Stimulated activated CD8-positive, alpha-beta memory T cell treated with anti-CD3 and anti-CD28 coated beads, Interleukin-7, amount 100 ng/mL, for 24 hours (primary cell): ENCODE measurements around the gene TCN2.
"Not testable (repeated sequence)": the region's sequence is repeated elsewhere in the genome, so short reads cannot be mapped to it uniquely, and the experiment has no call there.

ENCODE experiments used
- DNase-seq: peaks from one replicate; pipeline ENCODE4 v3.0.0-alpha.2; 2020; ENCODE audit warnings: low read depth

The TCN2 gene

DNA sequence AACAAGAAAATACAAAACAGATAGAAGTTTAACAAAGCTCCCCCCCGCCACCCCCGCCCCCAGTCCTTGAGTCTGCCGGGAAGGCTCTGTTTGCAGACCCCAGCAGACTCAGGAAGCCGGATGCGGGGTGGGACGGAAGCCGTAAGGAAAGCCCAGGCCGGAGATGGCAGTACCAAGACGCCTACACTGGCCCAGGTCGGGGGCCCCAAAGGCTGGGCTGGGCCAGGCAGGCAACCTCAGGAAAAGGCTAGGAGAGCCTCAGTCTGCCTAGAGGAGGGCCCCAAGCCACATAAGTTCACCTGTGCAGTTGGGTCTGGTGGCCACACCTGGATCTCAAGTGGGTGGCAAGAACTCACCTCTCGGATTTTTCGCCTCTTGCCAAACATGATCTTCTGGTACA, 28.5 kb upstream of the TCN2 start:
- no peak for DNase-seq

DNA sequence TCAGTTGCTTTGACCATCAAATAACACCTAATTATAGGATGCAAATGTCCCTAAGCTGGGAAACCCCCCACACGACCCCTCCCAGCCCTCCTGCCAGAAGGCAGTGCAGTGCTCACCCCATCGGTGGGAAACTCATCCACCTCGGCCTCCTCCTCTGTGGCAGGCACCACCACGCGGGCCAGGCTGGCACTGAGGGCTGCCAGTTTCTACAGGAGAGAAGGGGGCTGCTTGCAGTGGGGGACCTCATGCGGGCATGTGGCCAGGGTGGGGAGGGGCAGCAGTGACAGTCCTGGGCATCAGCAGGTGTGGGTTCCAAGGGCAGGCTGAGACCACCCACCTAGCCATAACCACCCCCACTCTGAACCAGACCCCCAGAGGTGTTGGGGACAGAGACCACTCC, 26.1 kb upstream of the TCN2 start:
- no peak for DNase-seq

DNA sequence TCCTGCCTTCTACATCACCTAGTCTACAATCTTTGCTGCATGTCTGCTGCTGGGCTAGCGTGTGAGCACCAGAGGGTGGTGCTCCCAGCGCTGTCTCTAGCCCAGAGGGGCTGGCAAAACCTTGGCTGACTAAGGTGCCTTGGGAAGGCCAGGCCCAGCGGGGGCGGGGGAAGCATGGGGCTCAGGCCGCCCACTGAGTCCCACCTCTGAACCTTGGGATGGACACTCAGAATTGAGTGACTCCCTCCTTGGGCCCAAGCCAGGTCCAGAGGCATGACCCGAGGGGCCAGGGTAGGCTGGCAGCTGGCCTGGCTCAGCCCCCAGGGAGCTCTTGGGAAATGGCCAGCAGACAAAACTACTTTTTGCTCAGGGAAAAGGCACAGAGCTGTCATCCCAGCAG, 24.9 kb upstream of the TCN2 start:
- no peak for DNase-seq

DNA sequence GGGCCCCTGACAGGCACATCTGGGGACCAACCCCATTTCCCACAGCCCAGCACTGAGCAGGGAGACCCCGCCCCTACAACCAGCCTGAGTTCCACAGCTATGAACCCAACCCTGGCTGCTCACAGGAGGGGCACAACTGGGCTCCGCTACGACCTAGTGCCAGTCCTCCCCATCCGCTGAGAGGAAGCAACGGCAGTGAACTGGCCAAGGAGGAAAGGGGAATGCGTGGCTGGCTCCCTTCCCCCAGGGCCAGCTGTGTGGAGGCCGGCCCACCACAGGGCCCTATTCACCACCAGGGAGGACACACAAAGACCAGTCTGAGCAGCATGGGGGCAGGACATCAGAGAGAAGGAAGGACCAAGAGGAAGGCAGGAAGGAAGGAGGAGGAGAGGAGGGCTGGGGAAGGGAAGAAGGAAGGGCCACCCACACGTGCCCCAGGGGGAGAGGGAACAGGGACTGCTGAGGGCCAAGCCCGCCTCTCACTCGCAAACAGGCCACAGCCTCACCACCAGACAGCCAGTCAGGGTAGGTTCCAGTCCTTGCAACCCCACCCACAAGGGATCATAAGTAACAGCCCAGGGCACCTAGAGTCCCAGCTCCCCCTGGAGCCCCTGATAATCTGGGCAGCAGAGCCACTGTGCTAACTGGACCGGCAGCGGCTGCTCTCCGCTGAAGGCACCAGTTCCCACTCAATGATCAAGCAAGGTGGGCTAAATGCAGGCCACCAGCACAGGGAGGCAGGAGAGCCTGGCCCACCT, 24.0 kb upstream of the TCN2 start:
- no peak for DNase-seq

DNA sequence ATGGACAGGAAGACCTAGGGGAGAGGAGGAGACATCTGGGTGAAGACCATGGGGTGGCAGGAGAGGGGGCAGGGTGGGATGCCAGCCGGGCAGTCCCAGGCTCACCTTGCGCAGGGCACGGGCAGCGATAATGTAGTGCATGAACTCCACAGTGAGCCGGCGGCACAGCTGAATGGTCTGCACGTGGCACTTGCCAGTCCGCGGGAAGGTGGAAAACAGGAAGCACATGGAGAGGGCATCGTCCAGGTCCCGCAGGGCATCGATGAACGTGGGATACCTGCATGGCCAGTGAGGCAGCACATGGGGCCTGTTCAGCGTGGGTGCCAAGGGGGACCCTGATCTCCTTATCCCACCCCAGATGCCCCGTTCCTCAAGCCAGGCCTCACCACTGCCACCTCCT, 22.5 kb upstream of the TCN2 start:
- DNase-seq, result no peak

DNA sequence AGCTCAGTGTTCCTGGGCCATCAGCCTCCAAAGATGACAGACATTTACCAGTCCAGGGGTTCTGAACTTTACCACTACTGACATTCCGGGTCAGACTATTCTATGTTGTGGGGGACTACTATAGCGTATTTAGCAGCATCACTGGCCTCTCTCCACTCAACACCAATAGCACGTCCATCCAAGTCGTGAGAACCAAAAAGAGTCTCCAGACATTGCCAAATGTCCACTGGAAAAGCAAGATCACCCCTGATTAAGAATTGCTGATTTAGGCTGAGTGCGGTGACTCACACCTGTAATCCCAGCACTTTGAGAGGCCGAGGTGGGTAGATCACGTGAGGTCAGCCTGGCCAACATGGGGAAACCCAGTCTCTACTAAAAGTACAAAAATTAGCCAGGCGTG, 20.6 kb upstream of the TCN2 start:
- DNase-seq, result no peak

DNA sequence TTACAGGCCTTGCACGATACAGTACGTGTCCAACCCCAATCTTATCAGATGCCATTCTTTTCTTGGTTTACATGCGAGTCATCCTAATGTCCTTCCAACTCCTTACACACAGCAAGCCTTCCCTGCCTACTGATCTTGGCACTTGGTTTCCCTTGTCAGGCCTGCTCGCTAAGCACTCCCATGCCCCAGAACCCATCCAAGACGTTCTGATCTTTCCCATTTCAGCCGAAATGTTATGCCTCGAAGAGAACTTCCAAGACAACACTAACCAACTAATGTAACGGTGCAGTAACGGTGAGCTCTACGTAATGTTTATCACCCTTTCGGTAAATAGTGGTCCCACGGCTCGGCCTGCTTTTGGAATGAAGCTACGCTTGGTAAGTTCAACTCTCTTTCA, 15.8 kb upstream of the TCN2 start:
- no peak for DNase-seq

DNA sequence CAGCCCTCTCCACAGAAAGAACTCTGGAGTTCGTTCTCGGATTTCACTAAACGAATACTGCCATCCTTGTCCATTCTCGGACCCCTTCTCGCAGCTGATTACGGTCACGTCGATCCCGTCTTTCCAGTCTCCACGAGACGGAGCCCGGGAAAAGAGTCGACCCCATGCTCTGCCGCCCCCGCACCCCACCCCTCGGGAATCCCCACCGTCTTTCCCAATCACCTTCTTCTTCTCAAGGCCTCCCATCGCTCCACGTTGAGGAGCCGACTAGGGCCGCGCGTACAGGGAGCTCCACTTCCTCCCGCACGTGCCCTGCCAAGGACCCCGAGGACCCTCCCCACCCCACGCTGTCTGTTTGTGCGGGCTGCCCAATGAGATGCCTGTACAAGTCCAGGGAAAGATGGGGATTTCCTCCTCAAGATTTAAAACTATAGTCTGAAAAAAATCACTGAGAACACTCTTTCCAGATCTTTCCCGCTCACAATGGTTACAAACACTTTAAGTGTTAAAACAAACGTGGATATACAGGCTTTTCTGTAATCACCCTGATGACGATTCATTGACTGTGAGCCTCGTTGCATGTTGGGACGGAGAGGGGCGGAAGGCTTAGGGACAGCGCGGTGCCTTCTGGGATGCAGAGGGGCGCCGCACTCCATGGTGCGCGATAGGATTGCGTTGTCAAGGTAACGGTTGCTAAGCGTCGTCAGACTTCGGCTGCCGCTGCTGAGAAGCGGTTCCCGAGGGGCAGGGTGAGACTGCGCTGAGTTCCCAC, 15.2 kb upstream of the TCN2 start, which contains the start of gene PES1:
Gene PES1 (minus strand): TSS at position 323 of the 772 bp plus-strand sequence. CDS start 77 bp downstream, at position 246.
- DNase-seq, result peak; percentile 82

DNA sequence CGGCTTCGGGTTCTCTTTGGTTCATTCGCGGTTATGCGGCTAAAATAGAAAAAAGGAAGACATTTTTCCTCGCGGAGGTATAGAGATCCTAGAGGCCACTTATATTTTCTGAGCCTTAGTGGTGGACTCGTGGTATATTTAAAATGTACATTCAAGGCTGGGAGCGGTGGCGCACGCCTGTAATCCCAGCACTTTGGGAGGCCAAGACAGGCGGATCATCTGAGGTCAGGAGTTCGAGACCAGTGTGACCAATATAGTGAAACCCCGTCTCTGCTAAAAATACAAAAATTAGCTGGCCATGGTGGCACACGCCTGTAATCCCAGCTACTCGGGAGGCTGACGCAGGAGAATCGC, 14.6 kb upstream of the TCN2 start:
- DNase-seq, result not testable (repeated sequence)

DNA sequence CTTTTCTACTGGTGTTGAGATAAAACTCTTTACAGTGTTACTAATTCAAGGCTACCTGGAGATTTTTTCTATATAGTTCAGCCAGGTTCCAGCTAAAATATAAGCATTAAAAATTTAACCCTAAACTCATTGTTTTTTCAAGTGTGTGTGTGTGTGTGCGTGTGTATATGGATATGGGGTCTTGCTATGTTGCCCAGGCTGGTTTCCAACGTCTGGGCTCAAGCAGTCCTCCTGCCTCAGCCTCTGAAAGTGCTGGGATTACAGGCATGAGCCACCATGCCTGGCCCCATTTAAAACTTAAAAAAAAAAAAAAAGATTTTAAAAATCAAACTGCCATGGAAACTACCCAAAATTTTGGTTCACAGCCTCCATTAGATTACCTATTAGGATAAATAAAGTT, 10.8 kb upstream of the TCN2 start:
- DNase-seq, result no peak

DNA sequence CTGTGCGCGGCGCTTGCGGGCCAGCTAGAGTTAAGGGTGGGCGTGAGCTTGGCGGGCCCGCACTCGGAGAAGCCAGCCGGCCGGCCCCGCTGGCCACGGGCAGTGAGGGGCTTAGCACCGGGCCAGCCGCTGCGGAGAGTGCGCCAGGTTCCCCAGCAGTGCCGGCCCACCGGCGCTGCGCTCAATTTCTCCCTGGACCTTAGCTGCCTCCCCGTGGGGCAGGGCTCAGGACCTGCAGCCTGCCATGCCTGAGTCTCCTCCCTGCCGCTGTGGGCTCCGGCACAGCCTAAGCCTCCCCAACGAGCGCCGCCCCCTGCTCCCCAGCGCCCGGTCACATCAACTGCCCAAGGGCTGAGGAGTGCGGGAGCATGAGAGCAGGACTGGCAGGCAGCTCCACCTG, 10.1 kb upstream of the TCN2 start:
- no peak for DNase-seq

DNA sequence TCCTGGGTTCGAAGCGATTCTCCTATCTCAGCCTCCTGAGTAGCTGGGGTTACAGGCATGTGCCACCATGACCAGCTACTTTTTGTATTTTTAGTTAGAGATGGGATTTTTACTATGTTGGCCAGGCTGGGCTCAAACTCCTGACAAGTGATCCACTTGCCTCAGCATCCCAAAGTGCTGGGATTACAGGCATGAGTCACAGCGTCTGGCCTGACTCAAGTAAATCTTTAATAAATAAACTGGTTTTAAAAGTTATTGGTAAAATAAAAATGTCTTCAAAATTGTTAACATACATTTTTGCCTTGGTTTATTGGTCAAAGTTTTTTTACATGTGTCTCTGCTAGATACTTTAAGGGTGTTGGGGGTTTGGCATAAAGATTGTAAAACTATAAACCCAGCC, 8.0 kb upstream of the TCN2 start:
- no peak for DNase-seq

DNA sequence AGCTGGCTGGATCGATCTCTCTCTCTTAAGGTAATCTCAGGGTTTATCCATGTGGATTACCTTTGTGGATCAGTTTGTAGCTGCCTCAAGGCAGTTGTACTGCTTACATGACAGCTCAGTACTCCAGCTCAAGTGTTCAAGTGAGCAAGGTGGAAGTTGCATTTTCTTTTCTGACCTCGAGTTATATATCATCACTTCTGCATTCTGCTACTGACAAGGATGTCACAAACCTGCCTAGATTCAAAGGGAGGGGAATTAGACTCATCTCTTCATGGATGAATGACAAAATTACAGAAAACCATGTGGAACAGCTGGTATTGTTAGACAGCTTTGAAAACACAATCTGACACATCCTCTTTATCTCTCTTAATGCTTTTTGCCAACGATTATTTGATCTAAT, 6.1 kb upstream of the TCN2 start:
- no peak for DNase-seq

DNA sequence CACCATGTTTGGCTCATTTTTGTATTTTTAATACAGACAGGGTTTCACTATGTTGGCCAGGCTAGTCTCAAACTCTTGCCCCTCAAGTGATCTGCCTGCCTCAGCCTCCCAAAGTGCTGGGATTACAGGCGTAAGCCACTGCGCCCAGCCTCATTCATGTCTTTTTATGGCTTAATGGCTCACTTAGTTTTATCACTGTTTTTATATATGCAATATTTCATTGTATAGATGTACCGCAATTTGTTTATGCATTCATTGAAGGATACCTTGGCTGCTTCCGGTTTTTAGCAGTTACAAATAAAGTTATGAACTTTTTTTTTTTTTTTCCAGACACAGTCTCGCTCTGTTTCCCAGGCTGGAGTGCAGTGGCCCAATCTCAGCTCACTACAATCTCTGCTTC, 5.5 kb upstream of the TCN2 start:
- DNase-seq, result no peak

DNA sequence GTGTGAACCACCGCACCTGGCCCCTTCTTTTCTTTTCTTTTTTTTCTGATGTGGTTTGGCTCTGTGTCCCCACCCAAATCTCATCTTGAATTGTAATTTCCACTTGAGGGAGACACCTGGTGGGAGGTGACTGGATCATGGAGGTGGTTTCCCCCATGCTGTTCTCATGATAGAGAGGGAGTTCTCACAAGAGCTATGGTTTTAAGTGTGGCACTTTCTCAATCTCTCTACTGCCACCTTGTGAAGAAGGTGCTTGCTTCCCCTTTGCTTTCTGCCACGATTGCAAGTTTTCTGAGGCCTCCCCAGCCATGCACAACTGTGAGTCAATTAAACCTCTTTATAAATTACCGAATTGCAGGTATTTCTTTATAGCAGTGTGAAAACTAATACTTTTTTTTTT, 4.9 kb upstream of the TCN2 start:
- DNase-seq, result no peak

DNA sequence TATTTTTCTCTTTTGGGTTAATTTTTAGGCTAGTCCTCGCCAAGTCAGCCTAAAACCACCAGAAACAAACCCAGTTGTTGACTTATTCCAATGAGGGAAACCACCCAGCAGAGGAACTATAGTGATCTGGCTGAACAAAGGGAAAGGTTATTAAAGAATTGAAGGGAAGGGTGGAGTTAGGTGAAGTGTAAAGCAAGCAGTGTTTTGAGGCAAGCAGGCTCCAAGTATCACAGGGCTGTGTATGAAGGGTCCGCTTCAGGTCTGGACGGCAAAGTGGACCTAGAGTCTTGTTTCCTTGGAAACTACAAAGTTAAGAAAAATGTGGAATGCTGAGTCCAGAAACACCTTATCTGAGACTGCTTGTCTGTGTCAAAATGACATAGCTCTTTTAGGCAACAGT, 3.2 kb upstream of the TCN2 start:
- DNase-seq, result no peak

DNA sequence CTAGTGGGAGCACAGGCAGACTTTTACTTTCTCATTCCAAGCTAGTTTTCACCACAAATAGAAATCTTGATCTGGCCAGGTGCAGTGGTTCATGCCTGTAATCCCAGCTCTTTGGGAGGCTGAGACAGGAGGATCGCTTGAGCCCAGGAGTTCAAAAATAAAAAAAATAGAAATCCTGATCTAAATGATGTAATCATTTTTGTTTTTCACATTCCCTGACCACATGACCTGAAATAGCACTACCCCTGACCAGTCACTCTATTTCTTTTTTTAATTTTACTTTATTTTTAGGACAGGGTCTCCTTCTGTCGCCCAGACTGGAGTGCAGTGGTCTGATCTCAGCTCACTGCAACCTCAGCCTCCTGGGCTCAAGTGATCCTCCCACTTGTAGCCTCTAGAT, 2.3 kb upstream of the TCN2 start:
- DNase-seq, result no peak

DNA sequence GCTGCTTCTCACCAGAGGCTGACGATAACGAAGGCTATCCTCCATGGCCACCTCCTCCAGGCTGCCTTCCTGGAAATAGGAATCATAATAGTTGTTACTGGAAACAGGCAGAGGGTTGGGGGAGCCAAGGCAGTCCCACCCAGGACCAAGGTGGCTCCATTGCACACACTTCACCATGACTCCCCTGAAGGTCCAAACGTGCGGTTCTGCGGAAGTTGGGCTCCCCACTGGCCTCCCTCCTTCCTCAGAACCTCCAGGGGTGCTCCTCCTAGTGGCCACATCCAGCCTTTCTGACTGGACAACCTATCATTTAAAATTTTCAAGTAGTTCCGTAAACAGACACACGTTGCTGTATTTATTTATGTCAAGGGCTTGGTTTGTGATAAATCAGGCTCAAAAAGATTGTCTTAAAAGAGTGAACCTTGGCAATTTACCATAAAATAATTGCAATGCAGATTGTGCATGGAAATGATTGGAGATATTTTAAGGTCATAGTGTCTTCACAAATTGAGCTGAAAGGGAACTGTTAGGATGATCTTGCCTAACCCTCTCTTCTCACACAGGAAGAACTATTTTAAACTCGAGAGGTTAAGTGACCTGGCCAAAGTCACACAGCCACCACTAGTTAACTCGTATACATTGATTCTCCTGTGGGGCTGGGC, 1.4 kb upstream of the TCN2 start:
- no peak for DNase-seq

DNA sequence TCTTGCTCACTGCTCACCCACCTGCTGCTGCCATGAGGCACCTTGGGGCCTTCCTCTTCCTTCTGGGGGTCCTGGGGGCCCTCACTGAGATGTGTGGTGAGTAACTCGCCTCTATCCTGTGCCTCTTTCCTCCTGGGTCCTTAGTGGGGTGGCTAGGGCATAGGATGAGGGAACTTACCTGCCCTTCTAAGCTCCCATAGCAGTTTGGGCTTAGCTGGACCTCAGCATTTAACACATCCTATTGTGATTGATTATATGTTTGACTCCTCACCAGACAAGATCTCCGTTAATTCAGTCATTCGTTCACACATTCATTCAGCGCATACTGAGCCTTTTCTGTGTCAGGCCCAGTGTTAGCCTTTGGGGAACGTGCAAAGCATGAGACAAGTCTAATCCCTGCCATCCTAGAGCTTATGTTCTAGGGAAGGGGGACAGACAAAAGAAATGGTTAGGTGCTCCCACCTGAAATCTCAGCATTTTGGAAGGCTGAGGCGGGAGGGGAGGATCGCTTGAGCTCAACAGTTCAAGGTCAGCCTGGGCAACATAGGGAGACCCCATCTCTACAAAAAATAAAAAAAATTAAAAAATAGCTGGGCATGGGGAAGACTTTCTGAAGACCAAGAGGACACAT, 441 bp downstream of the TCN2 start:
- no peak for DNase-seq

DNA sequence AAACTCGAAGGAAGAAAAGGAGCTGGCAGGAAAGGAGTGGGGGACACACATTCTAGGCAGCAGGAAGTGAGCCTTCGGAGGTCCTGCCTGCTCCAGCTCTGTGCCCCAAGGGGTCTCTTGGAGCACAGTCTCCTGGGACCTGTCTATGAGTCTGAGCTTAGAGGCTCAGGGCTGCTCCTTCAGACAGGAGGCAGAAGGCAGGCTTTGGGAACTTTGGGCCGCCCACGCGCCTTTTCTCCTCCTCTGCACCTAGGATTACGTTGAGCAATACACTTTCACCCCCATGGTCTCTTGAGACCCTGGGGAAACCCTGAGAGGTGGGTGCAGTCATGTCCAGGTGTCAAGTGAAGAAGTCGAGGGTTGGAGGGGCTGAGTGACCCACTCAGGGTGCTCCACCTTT, 965 bp downstream of the TCN2 start:
- DNase-seq, result no peak

DNA sequence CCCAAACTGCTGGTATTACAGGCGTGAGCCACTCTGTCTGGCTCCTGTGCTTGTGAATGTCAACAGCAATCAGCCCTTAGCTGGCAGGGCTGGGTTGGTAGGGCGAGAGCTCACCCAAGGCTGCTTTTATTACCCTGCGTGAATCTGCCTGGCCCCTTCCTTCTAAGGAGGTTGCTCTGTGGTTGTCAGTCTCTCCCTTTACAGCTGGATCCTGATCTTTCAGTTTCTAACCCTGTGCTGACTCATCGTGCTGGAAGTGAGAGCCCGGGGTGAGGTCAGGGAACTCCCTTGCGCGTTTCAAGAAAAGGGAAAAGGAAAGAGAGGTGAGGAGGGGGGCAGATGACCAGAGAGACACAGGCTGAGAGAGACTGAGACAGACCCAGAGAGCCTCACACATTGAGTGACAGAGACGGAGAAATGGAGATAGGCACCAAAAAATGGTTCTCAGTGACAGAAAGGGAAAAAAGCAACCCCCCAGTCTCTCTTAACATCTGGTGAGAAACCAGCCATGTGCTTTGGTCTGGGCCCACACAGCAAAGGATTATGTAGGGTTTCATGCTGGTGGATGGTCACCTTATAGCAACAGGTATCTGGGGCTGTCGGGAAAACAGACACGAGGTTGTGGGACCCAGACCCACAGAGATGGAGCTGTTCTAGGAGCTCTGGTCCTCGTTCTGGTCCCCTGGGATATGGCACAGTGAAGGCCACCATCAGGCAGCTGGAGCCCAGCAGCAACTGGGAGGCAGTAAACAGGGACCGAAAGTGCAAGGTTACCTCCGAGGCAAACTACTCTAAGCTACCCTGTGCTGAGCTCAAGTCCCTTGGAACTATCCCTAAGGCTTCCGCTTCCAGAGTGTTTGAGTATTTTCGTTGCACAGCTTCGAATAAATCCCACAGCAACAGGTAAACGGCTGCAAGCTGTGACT, 2.5 kb downstream of the TCN2 start:
- no peak for DNase-seq

DNA sequence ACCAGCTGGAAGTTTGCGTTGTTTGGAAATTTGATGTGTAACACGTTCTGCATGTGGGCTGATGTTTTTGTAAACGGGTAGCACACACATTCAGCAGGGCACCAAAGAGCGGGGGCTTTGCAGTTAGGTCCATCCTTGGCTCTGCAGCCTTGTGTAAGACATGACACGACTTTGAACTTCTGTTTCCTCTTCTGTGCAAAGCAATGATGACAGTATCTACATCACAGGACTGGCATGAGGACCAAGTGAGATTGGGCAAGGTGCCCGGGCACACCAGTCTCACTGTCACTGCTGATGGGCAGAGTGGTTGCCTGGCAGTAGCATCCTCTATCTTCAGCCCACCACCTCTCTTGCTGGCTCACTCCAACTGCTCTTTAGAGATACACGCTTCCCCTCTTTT, 3.3 kb downstream of the TCN2 start:
- DNase-seq, result no peak
